Chondrocyte (in vitro differentiated cells): ENCODE data around the gene LPGAT1. TPM values are rescaled to one million over a fixed set of nuclear protein-coding genes. Genes with fewer than 3 reads are reported as not detected.

Experiments used
- DNase-seq: peaks from one replicate; pipeline ENCODE4 v3.0.0; 2021; ENCODE audit warnings: mixed read lengths, low spot score
- H3K27ac Mint-ChIP-seq: one replicate; pipeline ENCODE4 v1.8.0; 2021; ENCODE audit warnings: mild to moderate bottlenecking, moderate library complexity, mixed read lengths; ENCODE audit not compliant: unreplicated experiment
- H3K27me3 Mint-ChIP-seq: 2 replicates; pipeline ENCODE4 v1.8.0; 2021; ENCODE audit warnings: low read depth, mixed read lengths
- H3K36me3 Mint-ChIP-seq: 2 replicates; pipeline ENCODE4 v1.8.0; 2021; ENCODE audit warnings: low read depth, mixed read lengths
- H3K4me1 Mint-ChIP-seq: 2 replicates; pipeline ENCODE4 v1.8.0; 2021; ENCODE audit warnings: low read depth, mild to moderate bottlenecking, mixed read lengths
- H3K4me3 Mint-ChIP-seq: one replicate; pipeline ENCODE4 v1.8.0; 2021; ENCODE audit warnings: mild to moderate bottlenecking, moderate library complexity, mixed read lengths; ENCODE audit not compliant: unreplicated experiment
- H3K9me3 Mint-ChIP-seq: 2 replicates; pipeline ENCODE4 v1.8.0; 2021; ENCODE audit warnings: low read depth, mixed read lengths
- total RNA-seq: library from RNA; stranded (reverse); gene quantifications from 3 replicates; pipeline ENCODE4 v1.2.1, GENCODE V29; 2021
- TF ChIP-seq, protein P1 (sequence below): fragments of 200-600 bp; sonication (generic); IDR thresholded peaks from 2 replicates; pipeline ENCODE4 v1.5.0; 2021; ENCODE audit warnings: antibody characterized with exemption, mild to moderate bottlenecking, moderate library complexity

The LPGAT1 gene
- total RNA-seq, 1 donor from 2014 or later = 60.1 TPM

DNA sequence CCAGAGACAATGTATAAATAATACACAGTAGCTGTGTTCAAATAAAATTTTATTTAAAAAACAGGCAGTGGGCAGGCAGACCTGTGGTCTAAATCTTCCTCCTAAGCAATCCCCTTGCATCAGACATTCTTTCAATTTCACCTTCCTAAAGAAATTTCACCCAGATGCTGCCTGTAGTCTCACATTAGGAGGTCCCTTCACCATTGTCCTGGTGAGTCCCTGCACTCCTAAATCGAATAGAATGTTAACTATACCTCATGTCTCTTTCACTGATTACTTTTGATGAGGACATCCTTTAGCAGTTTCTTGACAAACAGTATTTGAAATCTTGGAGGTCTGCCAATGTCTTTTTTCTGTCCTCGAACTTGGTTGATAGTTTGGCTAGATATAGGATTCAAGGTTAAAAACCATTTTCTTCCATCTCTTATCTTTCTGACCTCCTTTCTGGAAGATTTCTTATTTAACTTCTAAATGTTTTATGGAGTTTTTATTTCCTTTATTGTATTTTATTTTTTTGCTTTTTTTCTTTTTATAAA, 77.5 kb downstream of the LPGAT1 start:
- Mint-ChIP-seq H3K27me3 (no peaks in the 10 kb centered on the region), H3K4me1 (no peaks in the 10 kb centered on the region), H3K4me3 (no peak overlapping the region), H3K9me3 (no peaks in the 10 kb centered on the region), H3K36me3 (peaks cover 14% of the 10 kb centered on the region), H3K27ac (no peak overlapping the region)
- no peak for DNase-seq
- TF ChIP-seq, protein P1, sequence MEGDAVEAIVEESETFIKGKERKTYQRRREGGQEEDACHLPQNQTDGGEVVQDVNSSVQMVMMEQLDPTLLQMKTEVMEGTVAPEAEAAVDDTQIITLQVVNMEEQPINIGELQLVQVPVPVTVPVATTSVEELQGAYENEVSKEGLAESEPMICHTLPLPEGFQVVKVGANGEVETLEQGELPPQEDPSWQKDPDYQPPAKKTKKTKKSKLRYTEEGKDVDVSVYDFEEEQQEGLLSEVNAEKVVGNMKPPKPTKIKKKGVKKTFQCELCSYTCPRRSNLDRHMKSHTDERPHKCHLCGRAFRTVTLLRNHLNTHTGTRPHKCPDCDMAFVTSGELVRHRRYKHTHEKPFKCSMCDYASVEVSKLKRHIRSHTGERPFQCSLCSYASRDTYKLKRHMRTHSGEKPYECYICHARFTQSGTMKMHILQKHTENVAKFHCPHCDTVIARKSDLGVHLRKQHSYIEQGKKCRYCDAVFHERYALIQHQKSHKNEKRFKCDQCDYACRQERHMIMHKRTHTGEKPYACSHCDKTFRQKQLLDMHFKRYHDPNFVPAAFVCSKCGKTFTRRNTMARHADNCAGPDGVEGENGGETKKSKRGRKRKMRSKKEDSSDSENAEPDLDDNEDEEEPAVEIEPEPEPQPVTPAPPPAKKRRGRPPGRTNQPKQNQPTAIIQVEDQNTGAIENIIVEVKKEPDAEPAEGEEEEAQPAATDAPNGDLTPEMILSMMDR = no peak

DNA sequence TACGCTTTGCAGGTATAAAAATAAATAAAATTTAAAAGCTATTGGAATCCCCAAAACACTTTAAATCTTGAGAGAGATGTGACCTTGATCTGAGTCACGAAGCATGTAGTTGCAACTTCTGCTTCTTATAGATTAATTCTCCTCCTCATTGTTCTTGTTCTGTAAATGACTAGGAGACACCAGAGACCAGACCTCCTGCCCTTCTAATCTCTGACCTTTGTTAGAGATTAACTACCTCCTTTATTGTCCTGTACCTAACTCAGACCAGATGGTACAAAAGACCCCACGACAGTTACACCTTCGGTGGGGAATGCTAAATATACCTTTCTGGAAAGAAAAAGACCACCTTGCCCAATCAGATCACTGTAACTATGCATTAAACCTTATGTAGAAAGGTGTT, 78.2 kb downstream of the LPGAT1 start:
- Mint-ChIP-seq H3K36me3 (peaks cover 14% of the 10 kb centered on the region), H3K4me3 (no peak overlapping the region), H3K27me3 (no peaks in the 10 kb centered on the region), H3K9me3 (no peaks in the 10 kb centered on the region), H3K4me1 (no peaks in the 10 kb centered on the region), H3K27ac (no peak overlapping the region)
- TF ChIP-seq, protein P1 = no peak
- no peak for DNase-seq

DNA sequence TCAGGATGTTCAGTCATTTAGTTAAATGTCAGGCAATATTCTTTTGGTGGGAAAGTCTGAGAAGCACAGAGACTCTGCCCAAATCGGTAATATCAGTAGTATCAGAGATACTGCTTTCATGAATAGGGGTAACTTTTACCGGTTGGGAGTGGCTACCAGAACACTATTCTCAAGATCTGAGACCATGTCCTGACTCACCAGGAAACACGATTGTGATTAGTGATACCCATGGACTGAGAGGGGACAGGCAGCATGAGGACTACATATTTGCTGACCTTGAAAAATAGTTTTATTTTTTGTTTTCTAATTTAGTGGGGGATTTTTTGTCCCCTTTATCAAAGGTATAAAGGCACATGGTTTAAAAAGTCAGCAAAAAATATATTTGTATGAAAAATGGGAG, 79.1 kb downstream of the LPGAT1 start:
- Mint-ChIP-seq H3K9me3 (no peaks in the 10 kb centered on the region), H3K36me3 (peaks cover 14% of the 10 kb centered on the region), H3K4me3 (no peak overlapping the region), H3K4me1 (no peaks in the 10 kb centered on the region), H3K27me3 (no peaks in the 10 kb centered on the region), H3K27ac (no peak overlapping the region)
- TF ChIP-seq, protein P1 = no peak
- no peak for DNase-seq

DNA sequence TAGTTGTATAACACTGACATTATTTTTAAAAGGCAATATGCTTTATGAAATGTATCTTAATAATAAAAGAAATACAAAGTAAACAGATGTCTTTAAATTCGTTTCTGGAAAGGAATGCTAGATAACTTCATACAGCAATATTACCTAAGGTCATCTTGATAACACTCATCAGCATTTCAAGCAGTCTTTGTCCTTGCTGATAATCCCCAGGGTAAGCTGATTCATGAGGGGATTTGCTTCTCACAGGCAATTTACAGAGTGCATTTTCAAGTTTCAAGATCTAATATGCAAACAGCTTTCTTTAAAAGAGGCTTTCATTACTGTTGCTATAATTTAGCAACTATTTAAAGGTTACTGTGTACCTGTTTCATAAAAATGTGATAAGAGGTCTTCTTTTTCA, 80.0 kb downstream of the LPGAT1 start:
- no peak overlapping the region for H3K27ac Mint-ChIP-seq
- DNase-seq = no peak
- H3K4me1 Mint-ChIP-seq = peaks cover 4% of the 10 kb centered on the region
- H3K4me3 Mint-ChIP-seq = no peak overlapping the region
- peaks cover 14% of the 10 kb centered on the region for H3K36me3 Mint-ChIP-seq
- H3K9me3 Mint-ChIP-seq = no peaks in the 10 kb centered on the region
- no peaks in the 10 kb centered on the region for H3K27me3 Mint-ChIP-seq
- TF ChIP-seq, protein P1 = no peak

DNA sequence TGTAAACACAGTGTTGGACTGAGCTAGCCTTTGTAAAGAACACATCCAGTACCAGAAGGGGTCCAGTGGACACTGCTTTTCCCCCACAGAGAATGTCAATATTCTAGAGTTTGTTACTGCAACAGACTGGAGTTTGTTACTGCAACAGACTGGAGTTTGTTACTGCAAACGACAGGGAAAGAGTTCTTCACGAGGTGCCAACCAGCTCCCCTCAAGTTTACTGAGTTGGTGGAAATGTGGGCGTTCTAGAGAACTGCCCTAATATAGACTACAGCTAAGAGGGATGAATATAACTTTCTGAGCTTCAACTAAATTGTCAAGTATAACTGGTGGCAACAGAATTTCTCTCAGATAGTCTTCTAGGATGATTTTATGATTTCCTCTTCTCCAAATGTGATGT, 81.3 kb downstream of the LPGAT1 start:
- no peak overlapping the region for H3K27ac Mint-ChIP-seq
- H3K9me3 Mint-ChIP-seq = no peaks in the 10 kb centered on the region
- H3K36me3 Mint-ChIP-seq = peaks cover 14% of the 10 kb centered on the region
- H3K27me3 Mint-ChIP-seq = no peaks in the 10 kb centered on the region
- H3K4me1 Mint-ChIP-seq = peaks cover 16% of the 10 kb centered on the region
- H3K4me3 Mint-ChIP-seq = no peak overlapping the region
- TF ChIP-seq, protein P1 = no peak
- DNase-seq = no peak
